ENCODE data around the gene TMEM41B.
"Not testable (repeated sequence)": the region's sequence is repeated elsewhere in the genome, so short reads cannot be mapped to it uniquely, and the experiment has no call there.

The TMEM41B gene

DNA sequence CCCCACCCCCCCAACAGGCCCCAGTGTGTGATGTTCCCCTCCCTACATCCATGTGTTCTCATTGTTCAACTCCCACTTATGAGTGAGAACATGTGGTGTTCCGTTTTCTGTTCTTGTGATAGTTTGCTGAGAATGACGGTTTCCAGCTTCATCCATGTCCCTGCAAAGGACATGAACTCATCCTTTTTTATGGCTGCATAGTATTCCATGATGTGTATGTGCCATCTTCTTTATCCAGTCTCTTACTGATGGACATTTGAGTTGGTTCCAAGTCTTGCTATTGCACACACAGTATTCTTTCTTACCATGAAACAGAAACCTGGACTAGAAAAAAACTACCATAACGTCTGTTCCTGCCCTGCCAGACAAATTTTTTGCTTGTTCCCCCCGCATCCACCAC, 56.1 kb downstream of the TMEM41B start:
- not testable (repeated sequence) for DNase-seq

DNA sequence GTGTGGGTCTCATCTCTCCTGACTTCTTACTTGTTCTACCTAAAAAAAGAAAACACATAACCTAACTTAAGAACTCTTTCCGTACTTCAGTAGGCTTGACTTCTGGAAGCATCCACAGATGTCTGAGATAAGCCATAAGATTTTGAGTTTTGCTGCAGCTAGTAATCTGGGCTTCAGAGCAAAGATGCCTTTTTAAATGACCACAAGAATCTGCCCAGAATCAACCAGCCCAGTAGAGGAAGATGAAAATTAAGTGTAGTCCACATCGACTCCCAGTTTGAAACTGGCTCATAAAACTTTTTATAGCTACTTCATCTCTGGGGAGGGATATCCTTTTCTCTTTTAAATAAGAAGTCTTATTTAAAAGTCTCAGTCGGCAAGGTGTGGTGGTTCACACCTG, 60.0 kb downstream of the TMEM41B start:
- no peak for DNase-seq

DNA sequence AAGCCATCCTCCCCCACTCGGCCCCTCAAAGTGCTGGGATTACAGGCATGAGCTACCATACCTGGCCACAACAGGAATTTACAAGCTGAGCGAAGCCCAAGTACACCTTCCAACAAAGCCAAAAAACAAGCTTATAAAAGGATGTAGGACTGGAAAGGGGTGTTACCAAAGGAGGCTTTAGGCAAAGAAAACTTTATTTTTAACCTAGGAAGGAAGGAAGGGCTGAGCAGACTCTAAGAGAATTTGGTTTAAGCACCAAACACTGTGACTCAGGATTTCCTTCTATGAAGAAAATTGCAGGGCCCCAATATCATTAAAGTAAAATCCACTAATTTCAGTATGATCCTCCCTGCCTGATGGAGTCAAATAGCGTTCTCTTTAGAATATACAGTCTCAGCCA, 61.3 kb downstream of the TMEM41B start:
- no peak for DNase-seq

DNA sequence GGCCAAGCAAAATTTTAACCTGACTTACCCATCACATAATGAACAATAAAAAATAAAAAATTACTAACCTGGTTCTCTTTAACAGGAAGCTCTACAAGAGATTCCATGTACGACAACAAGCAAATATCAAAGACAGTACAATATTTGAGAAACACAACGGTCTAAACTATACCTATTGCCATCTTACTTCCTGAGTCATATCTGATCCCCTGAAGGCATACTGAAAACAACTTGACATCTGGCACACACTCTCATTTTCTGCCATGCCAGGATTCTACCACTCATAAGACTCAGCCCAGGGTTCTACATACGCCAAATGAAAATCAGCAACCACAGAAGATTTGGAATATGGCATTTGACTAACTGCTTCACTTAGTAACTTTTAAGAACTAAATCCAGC, 63.1 kb downstream of the TMEM41B start:
- no peak for DNase-seq

DNA sequence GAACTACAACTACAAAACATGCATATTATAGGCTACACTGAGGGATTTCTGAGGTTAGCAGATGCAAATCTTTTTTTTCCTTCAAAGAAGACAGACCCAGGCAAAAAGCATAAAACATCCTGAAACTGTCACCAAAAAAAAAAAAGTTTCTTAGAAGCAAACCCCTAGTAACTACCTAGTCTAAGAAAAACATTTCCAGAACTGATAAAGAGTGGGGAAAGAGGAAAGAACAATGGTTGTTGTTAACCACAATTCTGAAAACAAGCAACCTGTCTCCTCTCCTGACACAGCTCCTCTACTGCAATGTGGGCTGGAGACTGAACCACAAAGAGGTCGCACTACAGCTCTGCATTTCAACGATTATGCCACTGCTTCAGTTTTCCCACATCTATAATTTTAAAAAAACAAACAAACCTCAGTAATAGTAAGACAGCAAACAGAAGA, 64.2 kb downstream of the TMEM41B start:
- DNase-seq = no peak

DNA sequence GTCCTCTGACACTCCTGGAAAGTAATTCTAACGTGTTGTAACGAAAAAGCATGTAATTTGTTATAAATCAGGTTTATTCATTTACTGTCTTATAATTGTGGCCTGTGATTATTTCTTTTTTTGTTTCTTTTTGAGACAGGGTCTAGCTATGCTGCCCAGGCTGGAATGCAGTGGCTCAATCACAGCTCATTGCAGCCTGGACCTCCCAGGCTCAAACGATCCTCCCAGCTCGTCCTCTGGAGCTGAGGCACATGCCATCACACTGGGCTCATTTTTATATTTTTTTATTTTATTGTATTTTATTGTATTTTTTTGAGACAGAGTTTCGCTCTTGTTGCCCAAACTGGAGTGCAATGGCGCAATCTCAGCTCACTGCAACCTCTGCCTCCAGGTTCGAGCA, 65.1 kb downstream of the TMEM41B start:
- DNase-seq = no peak

DNA sequence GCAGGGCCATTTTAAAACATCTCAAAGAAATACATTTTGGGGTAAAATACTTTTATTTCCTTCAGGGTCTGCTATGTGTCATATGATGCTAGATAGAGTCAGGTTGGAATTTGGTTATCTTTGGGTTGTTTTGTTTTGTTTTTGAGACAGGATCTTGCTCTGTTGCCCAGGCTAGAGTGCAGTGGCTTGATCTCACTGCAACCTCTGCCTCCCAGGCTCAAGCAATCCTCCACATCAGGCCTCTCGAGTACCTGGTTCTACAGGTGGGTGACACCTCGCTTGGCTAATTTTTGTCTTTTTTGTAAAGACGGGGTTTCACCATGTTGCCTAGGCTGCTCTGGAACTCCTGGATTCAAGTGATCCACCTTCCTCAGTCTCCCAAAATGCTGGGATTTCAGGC, 66.5 kb downstream of the TMEM41B start:
- DNase-seq = no peak

DNA sequence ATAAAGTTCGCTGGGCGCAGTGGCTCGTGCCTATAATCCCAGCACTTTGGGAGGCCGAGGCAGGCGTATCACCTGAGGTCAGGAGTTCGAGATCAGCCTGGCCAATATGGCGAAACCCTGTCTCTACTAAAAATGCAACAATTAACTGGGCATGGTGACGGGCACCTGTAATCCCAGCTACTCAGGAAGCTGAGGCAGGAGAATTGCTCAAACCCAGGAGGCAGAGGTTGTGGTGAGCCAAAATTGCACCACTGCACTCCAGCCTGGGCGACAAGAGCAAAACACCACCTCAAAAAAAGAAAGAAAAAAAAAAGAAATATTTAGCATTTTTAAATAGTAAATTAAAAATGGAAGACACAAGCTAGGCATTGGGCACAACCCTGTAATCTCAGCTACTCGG, 78.2 kb downstream of the TMEM41B start:
- not testable (repeated sequence) for DNase-seq

DNA sequence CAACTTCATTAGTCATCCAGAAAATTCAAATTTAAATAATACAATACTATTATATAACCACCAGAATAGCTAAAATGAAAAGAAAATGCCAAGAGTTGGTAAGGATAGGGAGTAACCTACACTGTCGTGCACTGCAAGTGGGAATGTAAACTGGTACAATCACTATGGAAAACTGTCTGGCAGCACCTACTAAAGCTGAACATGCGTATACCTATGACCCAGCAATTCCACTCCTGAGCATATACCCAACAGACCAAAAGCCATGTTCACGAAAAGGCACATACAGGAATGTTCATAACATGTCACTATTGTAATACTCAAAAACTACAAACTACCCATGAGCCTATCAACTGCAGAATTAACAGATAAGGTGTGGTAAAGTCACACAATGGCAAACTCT, 81.9 kb downstream of the TMEM41B start:
- no peak for DNase-seq

DNA sequence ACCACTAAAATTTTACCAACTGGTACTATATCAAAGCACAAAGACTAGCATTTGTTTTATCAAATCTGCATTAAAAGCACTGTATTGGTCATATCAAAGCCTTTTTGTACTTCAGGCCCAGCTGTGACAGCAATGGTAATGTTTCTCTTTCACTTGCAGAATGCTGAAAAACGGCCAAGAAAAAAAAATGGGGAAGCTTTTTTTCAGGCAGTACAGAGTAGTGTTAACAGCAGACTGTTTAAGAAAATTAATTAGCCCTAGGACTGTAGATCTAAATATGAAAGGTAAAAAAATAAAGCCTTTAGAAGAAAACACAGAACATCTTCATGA, 82.6 kb downstream of the TMEM41B start:
- no peak for DNase-seq

Measured in DMS79 (cell line).